ENCODE results near the gene SPINK9.

SPINK9 gene, protein sequence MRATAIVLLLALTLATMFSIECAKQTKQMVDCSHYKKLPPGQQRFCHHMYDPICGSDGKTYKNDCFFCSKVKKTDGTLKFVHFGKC

GRCh38 chr5:148335259-148335658 lies at the start of gene SPINK9:
SPINK9 (plus strand) TSS chr5:148335559; CDS start chr5:148335614, 55 bp downstream.
- no peak for ATAC-seq (ENCODE audit: low read depth)
- H3K27ac ChIP-seq (ENCODE audit: poor library complexity, severe bottlenecking) = peak within 1 kb of the TSS; percentile 48
- no peak within 1 kb of the TSS for H3K4me3 ChIP-seq (ENCODE audit: severe bottlenecking)
- no peak for DNase-seq (ENCODE audit: low spot score)
- H3K4me1 ChIP-seq (ENCODE audit: insufficient read depth, poor library complexity, severe bottlenecking) = peaks cover 15% of the 10 kb centered on the region
- TF ChIP-seq CTCF (IDR thresholded peaks at IDR 0.05; ENCODE audit: poor library complexity, severe bottlenecking) = no peak
- no peaks in the 10 kb centered on the region for H3K9me3 ChIP-seq (ENCODE audit: severe bottlenecking)
- H3K36me3 ChIP-seq (ENCODE audit: low read depth) = no peaks in the 10 kb centered on the region
- H3K27me3 ChIP-seq (ENCODE audit: insufficient read depth, poor library complexity, severe bottlenecking) = no peaks in the 10 kb centered on the region

- Histone ChIP-seq H3K4me3 (ENCODE audit: severe bottlenecking) (no peak overlapping the region), H3K36me3 (ENCODE audit: low read depth) (no peaks in the 10 kb centered on the region), H3K4me1 (ENCODE audit: insufficient read depth, poor library complexity, severe bottlenecking) (no peaks in the 10 kb centered on the region), H3K27me3 (ENCODE audit: insufficient read depth, poor library complexity, severe bottlenecking) (no peaks in the 10 kb centered on the region), H3K27ac (ENCODE audit: poor library complexity, severe bottlenecking) (no peak overlapping the region), H3K9me3 (ENCODE audit: severe bottlenecking) (no peaks in the 10 kb centered on the region)
- TF ChIP-seq CTCF (IDR thresholded peaks at IDR 0.05; ENCODE audit: poor library complexity, severe bottlenecking) = peak; percentile 82
- DNase-seq (ENCODE audit: low spot score) (no peak), ATAC-seq (ENCODE audit: low read depth) (peak; percentile 79)
Observed at GRCh38 chr5:148290271-148291195, 44.8 kb upstream of the SPINK9 start.

DNA sequence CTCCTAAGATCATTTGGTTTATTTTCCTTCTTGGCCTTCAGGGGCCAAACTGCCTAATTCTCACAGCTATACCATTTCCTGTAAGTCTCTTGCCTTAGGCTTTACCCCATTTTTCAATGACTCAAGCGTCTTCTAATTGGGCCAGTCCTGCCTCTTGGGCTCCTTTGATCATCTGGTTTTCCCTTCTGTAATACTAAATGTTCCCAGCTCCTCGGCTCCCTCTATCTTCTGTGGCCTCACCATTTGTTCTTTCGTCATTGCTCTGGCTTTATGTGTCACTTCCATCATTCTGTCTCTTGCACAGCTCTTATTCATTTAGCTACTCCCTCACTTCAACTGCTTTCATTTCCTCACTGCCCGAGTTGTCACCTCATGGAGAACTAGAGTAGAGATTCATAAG lies 37.6 kb upstream of the SPINK9 start:
- DNase-seq (ENCODE audit: low spot score) (no peak), ATAC-seq (ENCODE audit: low read depth) (no peak)
- H3K4me3 ChIP-seq (ENCODE audit: severe bottlenecking) = no peak overlapping the region
- H3K4me1 ChIP-seq (ENCODE audit: insufficient read depth, poor library complexity, severe bottlenecking) = no peaks in the 10 kb centered on the region
- H3K27me3 ChIP-seq (ENCODE audit: insufficient read depth, poor library complexity, severe bottlenecking) = no peaks in the 10 kb centered on the region
- no peaks in the 10 kb centered on the region for H3K36me3 ChIP-seq (ENCODE audit: low read depth)
- no peak for TF ChIP-seq CTCF (IDR thresholded peaks at IDR 0.05; ENCODE audit: poor library complexity, severe bottlenecking)
- H3K27ac ChIP-seq (ENCODE audit: poor library complexity, severe bottlenecking) = no peak overlapping the region
- no peaks in the 10 kb centered on the region for H3K9me3 ChIP-seq (ENCODE audit: severe bottlenecking)

GRCh38 chr5:148306446-148306845 lies 28.9 kb upstream of the SPINK9 start:
- peak; percentile 38 for TF ChIP-seq CTCF (IDR thresholded peaks at IDR 0.05; ENCODE audit: poor library complexity, severe bottlenecking)
- no peak overlapping the region for H3K27ac ChIP-seq (ENCODE audit: poor library complexity, severe bottlenecking)
- H3K4me3 ChIP-seq (ENCODE audit: severe bottlenecking) = no peak overlapping the region
- H3K9me3 ChIP-seq (ENCODE audit: severe bottlenecking) = no peaks in the 10 kb centered on the region
- DNase-seq (ENCODE audit: low spot score) (no peak), ATAC-seq (ENCODE audit: low read depth) (peak; percentile 54; the same call in 1 of the 3 replicates)
- no peaks in the 10 kb centered on the region for H3K27me3 ChIP-seq (ENCODE audit: insufficient read depth, poor library complexity, severe bottlenecking)
- H3K36me3 ChIP-seq (ENCODE audit: low read depth) = no peaks in the 10 kb centered on the region
- H3K4me1 ChIP-seq (ENCODE audit: insufficient read depth, poor library complexity, severe bottlenecking) = no peaks in the 10 kb centered on the region

DNA sequence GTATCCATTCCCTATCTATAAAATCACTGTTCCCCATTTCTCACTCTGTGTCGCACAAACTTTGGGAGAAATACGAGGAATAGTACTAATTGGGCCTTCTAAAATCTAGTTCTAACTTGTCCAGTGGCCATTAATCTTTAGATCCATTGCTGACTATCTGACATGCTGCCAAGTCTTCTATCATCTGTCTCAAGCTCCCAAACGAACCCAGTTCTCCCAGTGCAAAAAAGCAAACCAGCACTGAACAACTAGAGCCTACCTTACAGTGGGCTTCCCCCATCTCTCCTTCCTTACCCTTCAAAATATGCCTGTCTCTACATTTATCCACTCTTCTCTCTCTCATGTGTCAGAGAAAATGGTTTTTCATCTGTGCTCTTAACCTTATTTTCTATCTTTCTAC lies 26.3 kb upstream of the SPINK9 start:
- Histone ChIP-seq H3K27me3 (ENCODE audit: insufficient read depth, poor library complexity, severe bottlenecking) (no peaks in the 10 kb centered on the region), H3K36me3 (ENCODE audit: low read depth) (no peaks in the 10 kb centered on the region), H3K27ac (ENCODE audit: poor library complexity, severe bottlenecking) (no peak overlapping the region), H3K4me3 (ENCODE audit: severe bottlenecking) (no peak overlapping the region), H3K9me3 (ENCODE audit: severe bottlenecking) (no peaks in the 10 kb centered on the region), H3K4me1 (ENCODE audit: insufficient read depth, poor library complexity, severe bottlenecking) (no peaks in the 10 kb centered on the region)
- TF ChIP-seq CTCF (IDR thresholded peaks at IDR 0.05; ENCODE audit: poor library complexity, severe bottlenecking) = no peak
- no peak for DNase-seq (ENCODE audit: low spot score)
- ATAC-seq (ENCODE audit: low read depth) = no peak

Measured in RWPE2 (cell line).